ENCODE data around the gene MTUS2.

The MTUS2 gene

GRCh38 chr13:28867564-28867963 is 47.4 kb downstream of the MTUS2 start:
- Histone ChIP-seq H3K4me3 (no peak overlapping the region), H3K9me3 (no peaks in the 10 kb centered on the region), H3K27me3 (ENCODE audit: low read depth) (no peaks in the 10 kb centered on the region), H3K4me1 (no peaks in the 10 kb centered on the region), H3K36me3 (replicated peaks) (no peaks in the 10 kb centered on the region)
- in situ Hi-C loops (cut with MboI; ENCODE audit: low sequenced_read_pairs): no loop called here
- no peak for DNase-seq (ENCODE audit: low spot score in 2 of 2)

- no peaks in the 10 kb centered on the region for H3K9me3 ChIP-seq
- no peaks in the 10 kb centered on the region for H3K36me3 ChIP-seq (replicated peaks)
- H3K27me3 ChIP-seq (ENCODE audit: low read depth): no peaks in the 10 kb centered on the region
- no peaks in the 10 kb centered on the region for H3K4me1 ChIP-seq
- in situ Hi-C loops (cut with MboI; ENCODE audit: low sequenced_read_pairs): no loop called here
- DNase-seq (ENCODE audit: low spot score in 2 of 2): no peak
- no peak overlapping the region for H3K4me3 ChIP-seq
These were observed 52.5 kb downstream of the MTUS2 start for GRCh38 chr13:28872427-28873176.

GRCh38 chr13:28875846-28876615 is 55.9 kb downstream of the MTUS2 start:
- H3K27me3 ChIP-seq (ENCODE audit: low read depth): no peaks in the 10 kb centered on the region
- DNase-seq (ENCODE audit: low spot score in 2 of 2): no peak
- in situ Hi-C loops (cut with MboI; ENCODE audit: low sequenced_read_pairs): no loop called here
- no peaks in the 10 kb centered on the region for H3K9me3 ChIP-seq
- H3K36me3 ChIP-seq (replicated peaks): no peaks in the 10 kb centered on the region
- no peaks in the 10 kb centered on the region for H3K4me1 ChIP-seq
- H3K4me3 ChIP-seq: no peak overlapping the region

GRCh38 chr13:28877408-28877807 is 57.3 kb downstream of the MTUS2 start:
- Histone ChIP-seq H3K9me3 (no peaks in the 10 kb centered on the region), H3K4me1 (no peaks in the 10 kb centered on the region), H3K4me3 (no peak overlapping the region), H3K36me3 (replicated peaks) (no peaks in the 10 kb centered on the region), H3K27me3 (ENCODE audit: low read depth) (no peaks in the 10 kb centered on the region)
- no peak for DNase-seq (ENCODE audit: low spot score in 2 of 2)
- in situ Hi-C loops (cut with MboI; ENCODE audit: low sequenced_read_pairs): no loop called here

- no peak overlapping the region for H3K4me3 ChIP-seq
- in situ Hi-C loops (cut with MboI; ENCODE audit: low sequenced_read_pairs): no loop called here
- no peaks in the 10 kb centered on the region for H3K9me3 ChIP-seq
- no peaks in the 10 kb centered on the region for H3K4me1 ChIP-seq
- H3K27me3 ChIP-seq (ENCODE audit: low read depth): no peaks in the 10 kb centered on the region
- no peaks in the 10 kb centered on the region for H3K36me3 ChIP-seq (replicated peaks)
- no peak for DNase-seq (ENCODE audit: low spot score in 2 of 2)
These were observed 65.0 kb downstream of the MTUS2 start for GRCh38 chr13:28885181-28885580.

GRCh38 chr13:28889086-28889732 is 69.1 kb downstream of the MTUS2 start:
- DNase-seq (ENCODE audit: low spot score in 2 of 2): no peak
- Histone ChIP-seq H3K9me3 (no peaks in the 10 kb centered on the region), H3K36me3 (replicated peaks) (no peaks in the 10 kb centered on the region), H3K4me1 (no peaks in the 10 kb centered on the region), H3K4me3 (no peak overlapping the region), H3K27me3 (ENCODE audit: low read depth) (no peaks in the 10 kb centered on the region)
- in situ Hi-C loops (cut with MboI; ENCODE audit: low sequenced_read_pairs): no loop called here

GRCh38 chr13:28890712-28891111 is 70.6 kb downstream of the MTUS2 start:
- no peaks in the 10 kb centered on the region for H3K36me3 ChIP-seq (replicated peaks)
- no peak for DNase-seq (ENCODE audit: low spot score in 2 of 2)
- no peaks in the 10 kb centered on the region for H3K27me3 ChIP-seq (ENCODE audit: low read depth)
- in situ Hi-C loops (cut with MboI; ENCODE audit: low sequenced_read_pairs): no loop called here
- no peak overlapping the region for H3K4me3 ChIP-seq
- no peaks in the 10 kb centered on the region for H3K4me1 ChIP-seq
- no peaks in the 10 kb centered on the region for H3K9me3 ChIP-seq

GRCh38 chr13:28918030-28918429 is 97.9 kb downstream of the MTUS2 start:
- no peaks in the 10 kb centered on the region for H3K4me1 ChIP-seq
- in situ Hi-C loops (cut with MboI; ENCODE audit: low sequenced_read_pairs): no loop called here
- no peaks in the 10 kb centered on the region for H3K27me3 ChIP-seq (ENCODE audit: low read depth)
- H3K4me3 ChIP-seq: no peak overlapping the region
- H3K36me3 ChIP-seq (replicated peaks): no peaks in the 10 kb centered on the region
- DNase-seq (ENCODE audit: low spot score in 2 of 2): no peak
- H3K9me3 ChIP-seq: no peaks in the 10 kb centered on the region; the same call in 1 of the 2 replicates

- H3K4me1 ChIP-seq: no peaks in the 10 kb centered on the region
- H3K36me3 ChIP-seq (replicated peaks): no peaks in the 10 kb centered on the region
- H3K27me3 ChIP-seq (ENCODE audit: low read depth): no peaks in the 10 kb centered on the region
- no peak for DNase-seq (ENCODE audit: low spot score in 2 of 2)
- H3K9me3 ChIP-seq: no peaks in the 10 kb centered on the region; the same call in 1 of the 2 replicates
- H3K4me3 ChIP-seq: no peak overlapping the region
- in situ Hi-C loops (cut with MboI; ENCODE audit: low sequenced_read_pairs): no loop called here
These were observed 102.2 kb downstream of the MTUS2 start for GRCh38 chr13:28922341-28922740.

GRCh38 chr13:28935104-28935503 is 115.0 kb downstream of the MTUS2 start:
- in situ Hi-C loops (cut with MboI; ENCODE audit: low sequenced_read_pairs): no loop called here
- Histone ChIP-seq H3K36me3 (replicated peaks) (no peaks in the 10 kb centered on the region), H3K4me1 (no peaks in the 10 kb centered on the region), H3K9me3 (no peaks in the 10 kb centered on the region), H3K4me3 (no peak overlapping the region), H3K27me3 (ENCODE audit: low read depth) (no peaks in the 10 kb centered on the region)
- DNase-seq (ENCODE audit: low spot score in 2 of 2): no peak

GRCh38 chr13:28942906-28943305 is 122.8 kb downstream of the MTUS2 start:
- Histone ChIP-seq H3K27me3 (ENCODE audit: low read depth) (no peaks in the 10 kb centered on the region), H3K36me3 (replicated peaks) (no peaks in the 10 kb centered on the region), H3K4me3 (no peak overlapping the region), H3K4me1 (no peaks in the 10 kb centered on the region), H3K9me3 (no peaks in the 10 kb centered on the region)
- no peak for DNase-seq (ENCODE audit: low spot score in 2 of 2)
- in situ Hi-C loops (cut with MboI; ENCODE audit: low sequenced_read_pairs): no loop called here

- H3K4me3 ChIP-seq: no peak overlapping the region
- in situ Hi-C loops (cut with MboI; ENCODE audit: low sequenced_read_pairs): no loop called here
These were observed 133.7 kb downstream of the MTUS2 start for GRCh38 chr13:28953714-28954418.

GRCh38 chr13:28954419-28954725 is 134.2 kb downstream of the MTUS2 start:
- Histone ChIP-seq H3K4me3 (no peak overlapping the region), H3K4me1 (no peaks in the 10 kb centered on the region), H3K27me3 (ENCODE audit: low read depth) (no peaks in the 10 kb centered on the region), H3K9me3 (no peaks in the 10 kb centered on the region), H3K36me3 (replicated peaks) (no peaks in the 10 kb centered on the region)
- in situ Hi-C loops (cut with MboI; ENCODE audit: low sequenced_read_pairs): no loop called here
- DNase-seq (ENCODE audit: low spot score in 2 of 2): no peak

More at GRCh38 chr13:28953714-28954418, 133.7 kb downstream of the MTUS2 start:
- no peaks in the 10 kb centered on the region for H3K36me3 ChIP-seq (replicated peaks)
- no peaks in the 10 kb centered on the region for H3K9me3 ChIP-seq
- H3K27me3 ChIP-seq (ENCODE audit: low read depth): no peaks in the 10 kb centered on the region
- no peaks in the 10 kb centered on the region for H3K4me1 ChIP-seq
- no peak for DNase-seq (ENCODE audit: low spot score in 2 of 2)

- DNase-seq (ENCODE audit: low spot score in 2 of 2): no peak
- in situ Hi-C loops (cut with MboI; ENCODE audit: low sequenced_read_pairs): no loop called here
- H3K9me3 ChIP-seq: no peaks in the 10 kb centered on the region
- no peaks in the 10 kb centered on the region for H3K4me1 ChIP-seq
- H3K36me3 ChIP-seq (replicated peaks): no peaks in the 10 kb centered on the region
- no peaks in the 10 kb centered on the region for H3K27me3 ChIP-seq (ENCODE audit: low read depth)
- H3K4me3 ChIP-seq: no peak overlapping the region
These were observed 134.7 kb downstream of the MTUS2 start for GRCh38 chr13:28954810-28955209.
